NCI-H345 treated with DMSO at 0.1 percent for 48 hours (cell line): ENCODE measurements around the gene CTNNBL1.
"Not testable (repeated sequence)": the region's sequence is repeated elsewhere in the genome, so short reads cannot be mapped to it uniquely, and the experiment has no call there.

Source experiments
- DNase-seq: peaks from one replicate; lab custom pipeline; 2025; ENCODE audit not compliant: unreplicated experiment; lab: John Stamatoyannopoulos, UW

CTNNBL1 gene

DNA sequence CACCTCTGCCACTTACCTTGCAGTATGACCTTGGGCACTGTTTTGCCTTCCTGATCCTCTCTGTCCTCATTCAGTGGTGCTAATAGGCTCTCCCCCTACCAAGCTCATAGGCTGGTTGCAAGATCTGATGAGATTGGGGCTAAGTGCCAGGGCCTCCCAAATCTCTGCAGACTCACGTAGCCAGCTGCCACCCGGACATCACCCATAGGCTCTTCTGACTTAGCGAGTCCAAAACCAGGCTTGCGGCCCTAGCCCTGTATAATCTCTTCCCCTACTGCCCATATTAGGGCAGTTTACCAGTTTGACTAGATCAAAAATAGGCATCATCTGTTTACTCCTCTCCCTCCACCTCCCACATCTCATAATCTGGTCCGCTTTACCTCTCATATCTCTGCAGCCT, 154.9 kb downstream of the CTNNBL1 start:
- DNase-seq: no peak

- no peak for DNase-seq
Observed at GRCh38 chr20:37849156-37849555, 155.3 kb downstream of the CTNNBL1 start.

DNA sequence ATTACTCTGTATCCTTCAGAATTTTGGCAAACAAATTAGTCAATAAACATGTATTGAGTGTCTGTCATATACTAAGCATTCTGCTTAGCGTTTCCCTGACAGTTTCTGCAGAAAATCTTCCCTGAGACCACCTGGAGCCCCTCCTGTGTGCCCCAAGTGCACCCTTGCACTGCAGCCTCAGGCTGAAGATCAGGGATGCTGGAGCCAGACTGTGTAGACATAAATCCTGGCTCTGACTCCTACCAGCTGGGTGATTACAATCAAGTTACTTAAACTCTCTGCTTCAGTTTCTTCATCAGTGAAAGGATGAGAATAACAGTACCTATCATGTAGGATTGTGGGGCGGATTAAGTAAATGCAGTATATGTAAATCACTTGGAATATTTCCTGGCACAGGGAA, 155.7 kb downstream of the CTNNBL1 start:
- DNase-seq: no peak

DNA sequence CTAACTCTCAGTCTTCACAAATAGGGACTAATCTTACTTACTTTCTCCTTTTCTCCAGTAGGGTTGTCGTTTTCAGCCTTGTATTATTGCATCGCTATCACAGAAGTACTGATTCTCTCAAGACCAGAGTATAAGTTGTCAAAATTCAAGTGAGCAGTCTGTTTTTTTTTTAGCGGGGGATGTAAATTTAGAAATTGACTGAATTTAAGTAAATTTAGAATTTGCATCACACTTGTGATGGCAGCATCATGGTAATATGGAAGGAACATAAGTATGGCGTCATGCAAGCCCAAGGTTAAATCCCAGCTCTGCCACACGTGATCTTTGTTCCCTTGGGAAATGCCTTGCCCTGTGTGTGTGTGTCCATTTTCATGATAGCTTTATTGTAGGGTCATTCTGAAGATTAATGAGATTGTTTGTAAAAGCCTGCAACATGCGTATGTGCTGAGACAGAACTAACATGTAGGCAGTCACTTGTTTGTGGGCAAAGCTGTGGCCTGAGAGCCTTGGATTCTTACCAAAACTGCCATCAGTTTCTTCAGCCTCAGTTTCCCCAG, 156.3 kb downstream of the CTNNBL1 start:
- no peak for DNase-seq

DNA sequence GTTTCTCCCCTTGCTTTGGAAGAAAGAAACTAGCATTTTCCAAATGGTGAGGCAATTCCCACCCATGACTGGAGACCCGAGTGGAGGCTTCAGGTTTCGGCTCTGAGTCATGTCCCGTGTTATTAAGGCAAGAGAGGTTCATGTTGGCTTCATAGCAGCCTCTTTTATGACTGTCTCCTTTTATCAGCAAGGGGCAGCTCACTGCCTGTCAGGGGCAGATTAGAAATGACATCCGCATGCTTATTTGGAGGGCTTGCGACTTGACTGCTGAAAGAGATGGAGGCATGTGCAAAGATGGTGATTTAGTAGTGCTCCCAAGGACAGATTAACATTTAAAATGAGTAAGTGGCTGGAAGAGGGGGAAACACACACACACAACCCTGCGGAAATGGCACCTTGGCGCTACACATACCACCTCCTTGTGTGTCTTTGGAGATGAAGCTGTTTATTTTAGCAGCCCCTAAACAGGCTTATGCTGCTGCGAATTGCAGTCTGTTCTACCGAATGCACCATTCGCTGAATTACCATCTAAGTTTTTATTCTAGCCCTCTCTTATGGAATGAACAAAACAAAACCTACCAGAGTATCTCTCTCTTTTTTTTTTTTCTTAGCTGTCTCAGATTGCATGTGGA, 157.0 kb downstream of the CTNNBL1 start:
- DNase-seq: no peak

DNA sequence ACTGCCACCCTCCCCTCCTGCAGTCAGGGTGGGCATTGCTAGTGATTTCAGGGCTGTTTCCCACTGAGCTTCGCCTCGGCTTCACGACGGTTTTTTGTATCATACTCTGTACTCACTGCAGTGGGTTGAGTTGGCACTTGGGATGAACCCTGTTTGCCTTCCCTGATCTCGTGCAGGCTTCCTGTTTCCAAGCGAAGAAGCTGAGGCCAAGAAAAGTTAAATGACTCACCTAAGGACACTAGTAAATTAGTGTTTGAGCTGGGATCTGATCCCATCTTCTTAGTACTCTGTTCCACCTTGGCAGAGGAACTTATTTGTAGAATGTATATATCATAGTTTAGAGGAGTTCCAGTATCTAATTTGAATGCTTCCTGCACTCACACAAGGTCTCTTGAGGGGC, 158.8 kb downstream of the CTNNBL1 start:
- DNase-seq: no peak

DNA sequence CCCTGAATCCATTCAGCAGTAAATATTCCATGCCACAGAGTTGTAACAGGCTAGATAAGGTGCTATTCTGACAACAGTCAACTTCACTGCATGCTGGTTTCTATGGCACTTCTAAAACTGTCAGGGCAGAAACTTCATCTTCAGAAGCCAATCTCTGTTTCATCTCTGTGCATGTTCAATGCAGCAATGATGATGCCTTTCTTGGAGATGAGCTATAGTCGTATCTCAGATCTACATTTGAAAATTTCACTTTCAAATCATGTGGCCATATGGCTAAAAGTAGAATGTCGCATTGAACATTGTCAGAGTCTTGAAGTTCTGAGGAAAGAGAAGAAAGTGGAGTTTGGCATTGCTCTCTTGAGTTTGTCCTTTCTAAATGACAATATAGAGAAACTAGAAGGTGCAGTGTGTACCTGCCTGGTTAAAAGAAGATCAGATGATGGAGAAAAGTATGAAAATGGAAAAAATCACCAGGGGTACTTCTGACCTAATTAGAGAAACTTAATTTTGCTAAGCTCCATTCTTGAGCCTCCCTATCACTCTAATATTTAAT, 160.1 kb downstream of the CTNNBL1 start:
- DNase-seq: no peak

DNA sequence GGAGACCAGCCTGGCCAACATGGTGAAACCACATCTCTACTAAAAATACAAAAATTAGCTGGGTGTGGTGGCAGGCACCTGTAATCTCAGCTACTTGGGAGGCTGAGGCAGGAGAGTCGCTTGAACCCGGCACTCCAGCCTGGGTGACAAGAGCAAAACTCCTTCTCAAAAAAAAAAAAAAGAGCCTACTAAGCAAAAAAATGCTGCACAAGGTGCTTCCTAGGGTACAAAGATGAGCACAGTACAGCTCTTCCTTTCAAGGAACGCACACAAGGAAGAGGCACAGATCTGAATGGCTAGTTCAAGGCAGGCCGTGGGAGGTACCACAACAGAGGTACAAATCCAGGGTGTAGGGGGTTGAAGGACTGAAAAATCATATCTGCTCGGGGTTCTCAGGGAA, 162.2 kb downstream of the CTNNBL1 start:
- not testable (repeated sequence) for DNase-seq

DNA sequence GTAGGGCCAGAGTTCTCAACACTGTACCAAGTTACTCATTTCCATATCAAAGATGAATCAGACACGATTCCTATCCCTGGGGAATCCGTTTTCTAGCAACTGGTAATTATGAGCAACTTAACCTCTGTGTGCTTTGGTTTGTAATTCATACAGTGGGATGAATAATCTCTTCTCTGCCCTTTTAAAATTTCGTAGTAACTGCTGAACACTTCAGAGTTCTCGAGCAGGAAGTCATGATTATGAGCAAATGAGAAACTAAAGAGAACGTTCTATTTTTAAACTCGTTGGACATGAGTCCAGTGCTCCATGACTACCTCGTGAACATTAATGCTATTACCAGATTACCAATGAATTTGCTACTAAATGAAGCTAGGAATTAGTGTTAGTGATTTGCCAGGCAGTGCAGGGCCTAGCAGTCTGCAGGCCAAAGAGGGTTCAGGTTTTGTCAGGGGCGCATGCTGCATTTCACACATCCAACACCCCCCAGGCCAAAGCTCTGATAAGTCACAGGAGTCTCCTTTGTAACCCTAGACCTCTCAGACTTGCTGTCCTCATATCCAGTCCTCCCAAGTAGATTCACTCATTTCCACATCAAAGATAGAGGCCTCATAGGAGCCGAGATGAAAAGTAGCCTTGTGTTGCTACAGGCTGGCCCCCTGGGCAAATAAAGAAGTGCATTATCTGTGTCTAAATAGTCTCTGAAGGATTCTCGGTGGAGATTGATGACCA, 163.3 kb downstream of the CTNNBL1 start:
- no peak for DNase-seq

DNA sequence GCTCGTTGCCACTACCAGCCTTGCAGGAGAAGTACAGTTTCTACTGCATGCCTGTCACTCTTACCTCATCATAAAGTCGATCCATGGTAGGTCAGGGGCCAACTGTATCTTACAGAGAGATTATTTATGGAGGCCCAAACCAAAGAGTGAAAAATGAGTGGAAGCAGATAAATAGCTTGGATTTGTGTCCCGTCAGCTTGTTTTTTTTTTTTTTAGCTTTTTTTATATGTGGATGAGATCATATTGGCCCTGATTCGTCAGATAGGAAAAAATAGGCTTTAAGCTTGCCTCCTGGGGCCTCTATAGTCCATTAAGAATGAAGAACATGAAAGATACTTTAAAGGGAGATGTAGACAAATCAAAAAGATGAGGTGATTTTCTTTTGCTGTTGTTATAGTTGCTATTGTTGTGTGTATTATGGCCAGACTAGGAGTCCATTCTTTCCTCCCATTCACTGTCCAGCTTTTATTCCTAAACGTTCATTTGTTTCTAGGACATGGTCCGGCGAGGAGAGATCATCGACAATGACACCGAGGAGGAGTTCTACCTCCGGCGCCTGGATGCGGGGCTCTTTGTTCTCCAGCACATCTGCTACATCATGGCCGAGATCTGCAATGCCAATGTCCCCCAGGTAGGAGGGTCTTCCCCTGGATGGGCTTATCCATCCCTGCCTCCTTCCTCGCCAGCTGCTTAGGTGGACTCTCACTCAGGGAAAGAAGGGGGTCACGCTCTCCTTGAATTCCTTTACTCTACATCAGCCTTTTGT, 165.8 kb downstream of the CTNNBL1 start:
- DNase-seq: no peak

GRCh38 chr20:37863289-37863688, 169.5 kb downstream of the CTNNBL1 start:
- DNase-seq: no peak

- DNase-seq: no peak
Observed at GRCh38 chr20:37864298-37864697, 170.5 kb downstream of the CTNNBL1 start.

GRCh38 chr20:37866051-37866450, 172.2 kb downstream of the CTNNBL1 start:
- DNase-seq: no peak

- no peak for DNase-seq
Observed at GRCh38 chr20:37867289-37868195, 173.7 kb downstream of the CTNNBL1 start.

GRCh38 chr20:37868851-37869333, 175.1 kb downstream of the CTNNBL1 start:
- no peak for DNase-seq

GRCh38 chr20:37869334-37869861, 175.6 kb downstream of the CTNNBL1 start:
- no peak for DNase-seq

- DNase-seq: no peak
Observed at GRCh38 chr20:37870294-37870693, 176.5 kb downstream of the CTNNBL1 start.

- DNase-seq: no peak
Observed at GRCh38 chr20:37871751-37872150, 177.9 kb downstream of the CTNNBL1 start.

DNA sequence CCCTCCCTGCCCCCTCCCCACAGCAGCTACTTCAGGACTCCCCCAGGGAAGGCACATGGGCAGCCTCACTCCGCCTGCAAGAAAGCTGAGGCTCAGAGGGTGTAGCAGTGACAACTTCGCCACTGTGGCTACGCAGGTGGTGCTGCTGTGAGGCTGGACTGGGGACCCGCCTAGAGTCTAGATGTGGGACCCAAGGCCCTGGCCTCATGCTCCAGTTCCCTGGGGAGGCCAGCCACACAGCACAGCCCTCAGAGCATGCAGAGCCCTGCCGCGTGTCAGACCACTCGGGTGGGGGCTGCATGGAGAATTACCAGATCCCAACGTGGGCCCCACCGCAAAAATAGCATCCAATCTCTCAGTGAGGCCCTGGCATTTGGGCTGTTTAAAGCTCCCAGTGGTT, 178.3 kb downstream of the CTNNBL1 start:
- DNase-seq: no peak

DNA sequence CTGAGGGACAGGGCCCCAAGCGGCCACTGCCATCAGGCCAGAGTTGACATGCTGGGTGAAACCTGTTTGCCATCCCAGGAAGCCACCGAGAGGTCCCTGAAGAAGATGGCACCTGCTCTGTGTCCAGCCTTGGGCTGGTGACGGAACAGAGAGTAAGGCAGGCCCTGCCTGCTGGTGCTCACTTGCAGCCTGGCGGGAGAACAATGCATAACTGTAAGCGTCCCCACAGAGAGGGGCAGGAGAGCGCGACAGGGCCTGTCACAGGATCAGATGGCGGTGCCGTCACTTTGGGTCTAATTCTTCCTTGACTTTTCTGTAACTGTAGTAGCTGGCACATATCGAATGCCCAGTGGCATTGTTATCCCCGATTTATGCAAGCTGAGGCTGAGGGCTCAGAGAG, 180.1 kb downstream of the CTNNBL1 start:
- no peak for DNase-seq
